Activated CD4-positive, alpha-beta T cell treated with anti-CD3 and anti-CD28 coated beads, Interleukin-2, amount 10 ng/mL, durations not matched to agents 24 days and 14 days (primary cell): ENCODE results near the gene FRG2C. TPM values are rescaled to one million over a fixed set of nuclear protein-coding genes. Genes with fewer than 3 reads are reported as not detected.
"Not testable (repeated sequence)": the region's sequence is repeated elsewhere in the genome, so short reads cannot be mapped to it uniquely, and the experiment has no call there.

Experiments used
- DNase-seq: peaks from one replicate; pipeline ENCODE4 v3.0.0; 2022
- H3K27ac Mint-ChIP-seq: one replicate; pipeline ENCODE4 v1.8.0; 2022; ENCODE audit warnings: mild to moderate bottlenecking, mixed read lengths
- H3K27me3 Mint-ChIP-seq: one replicate; pipeline ENCODE4 v1.8.0; 2022; ENCODE audit warnings: mixed read lengths
- H3K36me3 Mint-ChIP-seq: one replicate; pipeline ENCODE4 v1.8.0; 2022; ENCODE audit warnings: low read depth, mild to moderate bottlenecking, mixed read lengths
- H3K4me1 Mint-ChIP-seq: one replicate; pipeline ENCODE4 v1.8.0; 2021; ENCODE audit warnings: mixed read lengths
- H3K4me3 Mint-ChIP-seq: one replicate; pipeline ENCODE4 v1.8.0; 2022; ENCODE audit warnings: mild to moderate bottlenecking, moderate library complexity, mixed read lengths
- H3K9me3 Mint-ChIP-seq: one replicate; pipeline ENCODE4 v1.8.0; 2021; ENCODE audit warnings: mixed read lengths
- intact Hi-C: fragments of 100-400 bp; cut with micrococcal nuclease; formaldehyde crosslinking; loops from one replicate; pipeline ENCODE4 v1.15.1; 2023
- total RNA-seq: library from RNA; stranded (reverse); gene quantifications from 2 replicates; pipeline ENCODE4 v1.2.3, GENCODE V29; 2022

The FRG2C gene
- total RNA-seq, 1 donor from 2014 or later, result not detected

- DNase-seq, H3K4me3 Mint-ChIP-seq, intact Hi-C loops, H3K27ac Mint-ChIP-seq, H3K4me1 Mint-ChIP-seq, H3K9me3 Mint-ChIP-seq, H3K36me3 Mint-ChIP-seq: not testable (repeated sequence)
- peaks cover 29% of the 10 kb centered on the region for H3K27me3 Mint-ChIP-seq
These were observed 8.2 kb upstream of the FRG2C start for GRCh38 chr3:75655956-75656355.

DNA sequence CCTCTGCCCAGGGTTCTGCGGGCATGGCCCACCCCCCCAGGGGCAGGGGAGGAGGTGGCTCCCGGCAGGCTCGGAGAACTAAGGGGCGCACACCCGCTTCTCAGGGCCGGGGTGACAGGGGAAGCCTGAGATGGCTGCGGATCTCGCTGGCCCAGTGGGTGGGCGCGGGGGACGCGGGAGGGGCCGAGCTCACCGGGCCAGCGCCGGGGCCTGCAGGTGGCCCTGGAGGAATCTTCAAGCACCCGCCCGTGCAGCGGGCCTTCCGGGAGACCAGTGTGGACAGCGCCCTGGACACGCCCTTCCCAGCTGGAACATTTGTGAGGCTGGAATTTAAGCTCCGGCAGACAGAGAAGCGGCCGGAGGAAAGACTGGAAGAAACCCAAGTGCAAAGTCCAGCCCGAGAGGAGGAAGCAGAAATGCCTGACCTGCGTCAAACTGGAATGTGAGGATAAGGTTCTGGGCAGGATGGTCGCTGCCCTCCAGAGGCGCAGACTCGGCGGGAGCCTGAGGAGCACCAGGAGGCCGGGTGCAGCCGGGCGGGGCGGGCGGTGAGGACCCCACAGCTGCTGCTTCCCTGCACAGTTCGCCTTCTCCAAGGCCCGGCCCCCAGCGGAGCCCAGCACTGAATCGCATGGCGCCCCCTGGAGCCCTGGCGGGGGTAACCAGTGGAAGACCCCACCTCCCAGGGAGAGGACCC is 5.6 kb upstream of the FRG2C start:
- H3K27ac Mint-ChIP-seq, DNase-seq, H3K4me1 Mint-ChIP-seq, H3K36me3 Mint-ChIP-seq, intact Hi-C loops, H3K9me3 Mint-ChIP-seq: not testable (repeated sequence)
- H3K4me3 Mint-ChIP-seq, result peak overlapping the region; percentile 61
- peaks cover 27% of the 10 kb centered on the region for H3K27me3 Mint-ChIP-seq

- intact Hi-C loops, H3K4me3 Mint-ChIP-seq: not testable (repeated sequence)
- peaks cover 25% of the 10 kb centered on the region for H3K27me3 Mint-ChIP-seq
These were observed 5.1 kb upstream of the FRG2C start for GRCh38 chr3:75659108-75659433.

DNA sequence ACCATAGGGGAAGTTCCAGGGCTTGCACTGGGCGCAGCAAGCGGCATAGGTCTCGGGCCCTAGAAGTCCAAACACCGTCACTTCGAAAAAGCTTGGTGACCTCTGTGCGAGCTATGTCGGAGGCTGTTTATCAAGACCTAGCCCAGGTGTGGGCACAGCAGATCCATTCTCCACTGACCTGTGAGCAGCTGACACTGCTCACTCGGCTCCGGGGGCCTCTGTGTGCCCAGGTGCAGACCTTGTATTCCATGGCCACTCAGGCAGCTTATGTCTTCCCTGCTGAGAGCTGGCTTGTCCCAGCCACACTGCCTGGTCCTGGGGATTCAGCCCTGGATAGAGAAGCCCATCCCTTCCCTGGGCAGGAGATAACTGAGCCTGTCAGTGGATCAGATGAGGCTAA is 1.5 kb downstream of the FRG2C start:
- DNase-seq, H3K4me3 Mint-ChIP-seq, H3K4me1 Mint-ChIP-seq, intact Hi-C loops, H3K27ac Mint-ChIP-seq: not testable (repeated sequence)
- Mint-ChIP-seq H3K36me3 (peaks cover 11% of the 10 kb centered on the region), H3K27me3 (peaks cover 18% of the 10 kb centered on the region), H3K9me3 (peaks cover 13% of the 10 kb centered on the region)

More at GRCh38 chr3:75659108-75659433, 5.1 kb upstream of the FRG2C start:
- not testable (repeated sequence) for H3K4me1 Mint-ChIP-seq, H3K9me3 Mint-ChIP-seq, H3K36me3 Mint-ChIP-seq, DNase-seq, H3K27ac Mint-ChIP-seq

DNA sequence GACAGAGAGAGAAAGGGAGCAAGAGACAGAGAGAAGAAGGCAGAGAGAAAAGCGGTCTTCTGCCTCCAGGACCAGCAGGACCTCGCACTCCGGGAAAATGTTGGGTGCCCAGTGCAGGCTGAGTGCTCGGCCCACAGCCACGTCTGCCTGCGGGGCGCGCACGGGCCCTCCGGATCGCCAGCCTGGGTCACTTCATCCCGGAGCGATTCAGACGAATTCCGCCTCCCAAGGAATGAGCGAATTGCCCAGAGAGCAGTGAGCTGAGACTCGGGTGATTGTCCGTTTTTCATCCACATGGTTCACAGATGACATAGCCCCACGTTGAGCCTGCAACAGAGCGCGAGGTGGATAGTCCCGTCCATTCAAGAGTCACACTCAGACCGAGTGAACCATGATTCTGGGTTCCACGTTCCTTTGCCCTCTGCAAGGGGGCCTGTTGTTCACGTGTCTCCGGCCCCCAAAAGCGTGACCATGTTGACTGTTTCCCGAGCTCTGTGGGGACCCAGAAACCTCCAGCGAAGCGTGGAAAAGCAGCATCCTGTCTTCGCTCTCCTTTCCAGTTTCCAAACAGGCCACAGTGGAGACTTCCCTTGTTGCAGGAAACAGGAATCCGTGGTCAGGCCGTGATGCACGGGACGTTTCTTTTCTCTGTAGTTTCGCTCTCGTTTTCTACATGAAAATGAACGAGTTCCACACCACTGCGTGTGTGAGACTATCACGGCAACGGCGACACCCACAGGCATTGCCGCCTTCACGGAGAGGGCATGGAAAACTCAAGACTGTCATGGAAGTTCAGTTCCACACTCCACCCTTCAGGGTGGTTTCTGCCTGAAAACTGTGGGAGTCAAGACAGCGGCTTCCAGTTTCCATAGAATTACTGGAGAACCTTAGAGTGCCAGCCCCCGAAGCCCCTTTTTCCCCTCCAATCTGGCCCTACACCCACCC is 3.9 kb downstream of the FRG2C start:
- peaks cover 12% of the 10 kb centered on the region for H3K36me3 Mint-ChIP-seq
- H3K27ac Mint-ChIP-seq, H3K4me3 Mint-ChIP-seq, DNase-seq, intact Hi-C loops, H3K4me1 Mint-ChIP-seq: not testable (repeated sequence)
- H3K27me3 Mint-ChIP-seq, result peaks cover 29% of the 10 kb centered on the region
- peaks cover 19% of the 10 kb centered on the region for H3K9me3 Mint-ChIP-seq

DNA sequence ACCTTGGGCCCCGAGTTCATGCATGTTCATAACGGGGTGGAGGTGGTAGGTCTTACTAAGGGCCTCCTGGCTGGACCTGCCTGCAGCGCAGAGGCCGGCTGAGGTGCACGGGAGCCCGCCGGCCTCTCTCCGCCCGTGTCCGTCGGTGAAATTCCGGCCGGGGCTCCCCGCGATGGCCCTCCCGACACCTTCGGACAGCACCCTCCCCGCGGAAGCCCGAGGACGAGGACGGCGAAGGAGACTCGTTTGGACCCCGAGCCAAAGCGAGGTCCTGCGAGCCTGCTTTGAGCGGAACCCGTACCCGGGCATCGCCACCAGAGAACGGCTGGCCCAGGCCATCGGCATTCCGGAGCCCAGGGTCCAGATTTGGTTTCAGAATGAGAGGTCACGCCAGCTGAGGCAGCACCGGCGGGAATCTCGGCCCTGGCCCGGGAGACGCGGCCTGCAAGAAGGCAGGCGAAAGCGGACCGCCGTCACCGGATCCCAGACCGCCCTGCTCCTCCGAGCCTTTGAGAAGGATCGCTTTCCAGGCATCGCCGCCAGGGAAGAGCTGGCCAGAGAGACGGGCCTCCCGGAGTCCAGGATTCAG is 4.7 kb downstream of the FRG2C start:
- Mint-ChIP-seq H3K36me3 (peaks cover 12% of the 10 kb centered on the region), H3K9me3 (peaks cover 19% of the 10 kb centered on the region), H3K27me3 (peaks cover 36% of the 10 kb centered on the region)
- H3K27ac Mint-ChIP-seq, H3K4me1 Mint-ChIP-seq, intact Hi-C loops, H3K4me3 Mint-ChIP-seq: not testable (repeated sequence)
- peak; percentile 80 for DNase-seq

GRCh38 chr3:75669348-75670297 is 5.5 kb downstream of the FRG2C start:
- H3K9me3 Mint-ChIP-seq, result peaks cover 19% of the 10 kb centered on the region
- intact Hi-C loops, H3K4me3 Mint-ChIP-seq, H3K4me1 Mint-ChIP-seq, H3K27ac Mint-ChIP-seq, DNase-seq: not testable (repeated sequence)
- H3K27me3 Mint-ChIP-seq, result peaks cover 36% of the 10 kb centered on the region
- H3K36me3 Mint-ChIP-seq, result peaks cover 12% of the 10 kb centered on the region

- peaks cover 20% of the 10 kb centered on the region for H3K9me3 Mint-ChIP-seq
- DNase-seq, H3K4me1 Mint-ChIP-seq, intact Hi-C loops: not testable (repeated sequence)
- H3K36me3 Mint-ChIP-seq, result peaks cover 12% of the 10 kb centered on the region
- H3K27ac Mint-ChIP-seq, result peak overlapping the region; percentile 61
- H3K27me3 Mint-ChIP-seq, result peaks cover 36% of the 10 kb centered on the region
- peak overlapping the region; percentile 40 for H3K4me3 Mint-ChIP-seq
These were observed 6.5 kb downstream of the FRG2C start for GRCh38 chr3:75670298-75671286.

DNA sequence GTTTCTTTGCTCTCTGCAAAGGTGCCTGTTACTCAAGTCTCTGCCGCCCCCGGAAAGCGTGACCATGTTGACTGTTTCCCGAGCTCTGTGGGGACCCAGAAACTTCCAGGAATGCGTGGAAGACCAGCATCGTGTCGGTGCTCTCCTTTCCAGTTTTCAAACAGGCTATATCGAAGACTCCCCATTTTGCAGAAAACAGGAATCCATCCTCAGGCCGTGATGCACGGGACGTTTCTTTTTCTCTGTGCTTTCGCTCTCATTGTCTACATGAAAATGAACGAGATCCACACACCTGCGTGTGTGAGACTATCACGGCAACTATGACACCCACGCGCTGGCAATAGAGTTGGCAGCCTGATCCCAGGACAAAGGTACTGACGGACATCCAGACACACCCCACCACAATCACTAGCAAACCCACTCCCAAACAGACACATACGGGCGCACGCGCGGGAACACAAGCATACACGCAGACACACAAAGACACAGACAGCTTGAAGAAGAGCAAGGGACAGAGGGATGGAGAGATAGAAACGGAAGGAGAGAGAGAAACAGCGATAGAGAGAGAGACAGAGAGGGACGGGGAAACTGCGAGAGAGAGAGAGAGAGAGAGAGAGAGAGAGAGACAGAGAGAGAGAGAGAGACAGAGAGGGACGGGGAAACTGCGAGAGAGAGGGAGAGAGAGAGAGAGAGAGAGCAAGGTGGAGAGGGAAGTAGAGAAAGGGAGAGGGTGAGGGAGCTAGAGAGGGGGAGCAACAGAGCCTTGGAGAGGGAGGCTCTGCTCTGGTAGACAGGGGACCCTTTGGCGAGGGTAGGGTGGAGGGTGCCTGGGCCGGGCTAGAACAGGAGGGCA is 7.4 kb downstream of the FRG2C start:
- Mint-ChIP-seq H3K36me3 (peaks cover 12% of the 10 kb centered on the region), H3K9me3 (peaks cover 24% of the 10 kb centered on the region), H3K27me3 (peaks cover 36% of the 10 kb centered on the region)
- H3K4me3 Mint-ChIP-seq, H3K4me1 Mint-ChIP-seq, H3K27ac Mint-ChIP-seq, DNase-seq, intact Hi-C loops: not testable (repeated sequence)

DNA sequence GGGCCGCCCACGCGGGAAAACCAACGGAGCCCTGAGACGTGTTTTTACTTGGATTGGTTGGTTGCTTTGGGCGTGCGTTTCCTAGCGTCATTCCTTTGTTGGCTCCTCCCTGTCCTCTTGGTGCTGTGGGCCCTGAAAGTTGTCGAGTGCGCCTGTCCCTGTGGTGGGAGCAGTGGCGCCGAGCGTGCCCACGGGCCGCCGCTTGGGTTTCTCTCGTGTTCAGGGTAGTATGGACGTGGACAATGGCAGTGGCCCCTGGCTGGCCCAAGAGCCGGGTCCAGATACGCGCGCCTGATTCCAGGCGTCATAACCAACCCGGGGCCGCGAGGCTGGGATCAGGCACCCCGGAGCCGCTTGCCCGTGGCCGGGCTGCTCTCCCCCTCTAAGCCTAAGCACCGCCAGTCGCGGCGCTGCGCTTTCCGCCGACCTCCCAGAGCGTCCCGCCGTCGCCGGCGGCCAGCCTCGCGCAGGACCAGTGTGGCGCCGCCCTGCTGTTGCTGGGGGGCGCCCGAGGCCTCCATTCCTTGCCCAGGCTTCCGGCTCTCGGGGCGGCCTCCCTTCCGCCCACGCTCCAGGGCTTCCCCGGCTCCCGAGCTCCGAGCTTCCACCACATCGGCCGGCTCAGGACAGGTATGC is 8.1 kb downstream of the FRG2C start:
- peaks cover 12% of the 10 kb centered on the region for H3K36me3 Mint-ChIP-seq
- H3K27ac Mint-ChIP-seq, intact Hi-C loops, H3K4me1 Mint-ChIP-seq, H3K4me3 Mint-ChIP-seq, DNase-seq: not testable (repeated sequence)
- H3K9me3 Mint-ChIP-seq, result peaks cover 21% of the 10 kb centered on the region
- peaks cover 36% of the 10 kb centered on the region for H3K27me3 Mint-ChIP-seq

DNA sequence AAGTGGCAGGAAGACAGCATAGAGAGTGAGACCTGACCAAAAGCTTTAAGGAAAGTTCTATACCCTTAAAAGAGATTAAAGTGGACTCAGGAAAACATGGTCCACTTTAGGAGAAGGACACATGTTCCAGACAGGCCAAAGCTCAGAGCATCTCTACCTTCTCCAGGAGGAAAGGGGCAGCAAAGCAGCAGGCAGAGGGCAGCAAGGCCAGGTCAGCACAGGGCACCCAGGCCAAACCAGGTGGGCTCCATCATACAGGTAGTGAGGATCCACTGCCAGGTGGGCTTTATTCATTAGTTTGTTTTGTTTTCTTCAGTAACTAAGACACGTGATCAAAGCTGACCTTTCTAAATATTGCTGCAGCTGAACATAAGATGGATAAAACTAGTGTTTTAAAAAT is 19.8 kb downstream of the FRG2C start:
- intact Hi-C loops, H3K27me3 Mint-ChIP-seq, H3K36me3 Mint-ChIP-seq, DNase-seq, H3K4me1 Mint-ChIP-seq, H3K27ac Mint-ChIP-seq, H3K4me3 Mint-ChIP-seq: not testable (repeated sequence)
- peaks cover 17% of the 10 kb centered on the region for H3K9me3 Mint-ChIP-seq
